ENCODE data around the gene URB1.

URB1 gene

DNA sequence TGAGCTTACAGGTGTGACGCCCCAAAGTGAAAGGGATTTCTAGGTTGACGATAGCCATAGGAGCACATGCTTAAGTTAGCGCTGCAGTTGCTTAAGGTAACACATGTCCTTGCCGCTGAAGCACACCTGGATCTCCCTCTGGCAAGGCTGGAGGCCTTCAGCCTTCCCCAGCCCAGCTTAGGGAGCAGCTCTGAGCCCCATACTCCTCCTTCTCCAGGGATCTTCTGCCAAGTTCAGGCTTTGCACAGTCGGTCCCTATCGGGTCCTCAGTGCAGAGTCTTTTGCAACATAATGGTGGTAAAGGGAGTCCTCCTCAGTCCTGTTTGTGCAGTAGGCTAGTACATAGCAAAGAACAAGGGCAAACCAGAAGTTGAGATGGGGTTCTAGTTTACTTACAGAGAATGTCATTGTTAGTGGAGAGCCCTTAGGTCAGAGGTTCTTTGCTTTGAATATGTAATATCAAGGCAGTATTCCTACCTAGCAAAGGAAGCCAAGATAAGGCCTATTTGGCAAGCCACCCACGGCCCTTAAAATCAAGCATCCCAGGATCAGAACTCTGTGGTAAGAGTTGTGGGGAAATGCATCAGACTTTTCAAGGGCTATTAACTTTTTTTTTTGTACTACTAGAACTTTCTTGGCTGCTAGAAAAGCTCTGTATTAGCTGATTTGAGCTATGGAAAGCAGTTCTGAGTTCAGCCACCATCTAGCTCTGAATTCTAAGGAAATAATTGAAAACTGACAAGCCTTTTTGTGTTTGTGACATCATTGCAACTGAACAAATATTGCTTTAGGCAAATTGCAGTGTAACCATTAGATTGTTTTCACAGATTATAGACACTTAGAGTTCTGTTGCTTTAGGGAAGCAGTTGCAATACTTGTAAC, 21.1 kb upstream of the URB1 start (continued):
- TF ChIP-seq, protein P1, sequence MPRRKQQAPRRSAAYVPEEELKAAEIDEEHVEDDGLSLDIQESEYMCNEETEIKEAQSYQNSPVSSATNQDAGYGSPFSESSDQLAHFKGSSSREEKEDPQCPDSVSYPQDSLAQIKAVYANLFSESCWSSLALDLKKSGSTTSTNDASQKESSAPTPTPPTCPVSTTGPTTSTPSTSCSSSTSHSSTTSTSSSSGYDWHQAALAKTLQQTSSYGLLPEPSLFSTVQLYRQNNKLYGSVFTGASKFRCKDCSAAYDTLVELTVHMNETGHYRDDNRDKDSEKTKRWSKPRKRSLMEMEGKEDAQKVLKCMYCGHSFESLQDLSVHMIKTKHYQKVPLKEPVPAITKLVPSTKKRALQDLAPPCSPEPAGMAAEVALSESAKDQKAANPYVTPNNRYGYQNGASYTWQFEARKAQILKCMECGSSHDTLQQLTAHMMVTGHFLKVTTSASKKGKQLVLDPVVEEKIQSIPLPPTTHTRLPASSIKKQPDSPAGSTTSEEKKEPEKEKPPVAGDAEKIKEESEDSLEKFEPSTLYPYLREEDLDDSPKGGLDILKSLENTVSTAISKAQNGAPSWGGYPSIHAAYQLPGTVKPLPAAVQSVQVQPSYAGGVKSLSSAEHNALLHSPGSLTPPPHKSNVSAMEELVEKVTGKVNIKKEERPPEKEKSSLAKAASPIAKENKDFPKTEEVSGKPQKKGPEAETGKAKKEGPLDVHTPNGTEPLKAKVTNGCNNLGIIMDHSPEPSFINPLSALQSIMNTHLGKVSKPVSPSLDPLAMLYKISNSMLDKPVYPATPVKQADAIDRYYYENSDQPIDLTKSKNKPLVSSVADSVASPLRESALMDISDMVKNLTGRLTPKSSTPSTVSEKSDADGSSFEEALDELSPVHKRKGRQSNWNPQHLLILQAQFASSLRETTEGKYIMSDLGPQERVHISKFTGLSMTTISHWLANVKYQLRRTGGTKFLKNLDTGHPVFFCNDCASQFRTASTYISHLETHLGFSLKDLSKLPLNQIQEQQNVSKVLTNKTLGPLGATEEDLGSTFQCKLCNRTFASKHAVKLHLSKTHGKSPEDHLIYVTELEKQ (tag by site-specific recombination; IDR thresholded peaks at IDR 0.05; ENCODE audit: borderline replicate concordance), result peak; percentile 62; the same call in 1 of the 2 replicates
- no peak for TF ChIP-seq HOXC10 (CRISPR knock-in tag; IDR thresholded peaks at IDR 0.05)
- TF ChIP-seq, protein P2, sequence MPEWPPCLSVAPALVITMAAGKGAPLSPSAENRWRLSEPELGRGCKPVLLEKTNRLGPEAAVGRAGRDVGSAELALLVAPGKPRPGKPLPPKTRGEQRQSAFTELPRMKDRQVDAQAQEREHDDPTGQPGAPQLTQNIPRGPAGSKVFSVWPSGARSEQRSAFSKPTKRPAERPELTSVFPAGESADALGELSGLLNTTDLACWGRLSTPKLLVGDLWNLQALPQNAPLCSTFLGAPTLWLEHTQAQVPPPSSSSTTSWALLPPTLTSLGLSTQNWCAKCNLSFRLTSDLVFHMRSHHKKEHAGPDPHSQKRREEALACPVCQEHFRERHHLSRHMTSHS (tag by site-specific recombination; IDR thresholded peaks at IDR 0.05), result no peak
- TF ChIP-seq ZNF837 (tag by site-specific recombination; IDR thresholded peaks at IDR 0.05), result no peak
- TF ChIP-seq, protein P3, sequence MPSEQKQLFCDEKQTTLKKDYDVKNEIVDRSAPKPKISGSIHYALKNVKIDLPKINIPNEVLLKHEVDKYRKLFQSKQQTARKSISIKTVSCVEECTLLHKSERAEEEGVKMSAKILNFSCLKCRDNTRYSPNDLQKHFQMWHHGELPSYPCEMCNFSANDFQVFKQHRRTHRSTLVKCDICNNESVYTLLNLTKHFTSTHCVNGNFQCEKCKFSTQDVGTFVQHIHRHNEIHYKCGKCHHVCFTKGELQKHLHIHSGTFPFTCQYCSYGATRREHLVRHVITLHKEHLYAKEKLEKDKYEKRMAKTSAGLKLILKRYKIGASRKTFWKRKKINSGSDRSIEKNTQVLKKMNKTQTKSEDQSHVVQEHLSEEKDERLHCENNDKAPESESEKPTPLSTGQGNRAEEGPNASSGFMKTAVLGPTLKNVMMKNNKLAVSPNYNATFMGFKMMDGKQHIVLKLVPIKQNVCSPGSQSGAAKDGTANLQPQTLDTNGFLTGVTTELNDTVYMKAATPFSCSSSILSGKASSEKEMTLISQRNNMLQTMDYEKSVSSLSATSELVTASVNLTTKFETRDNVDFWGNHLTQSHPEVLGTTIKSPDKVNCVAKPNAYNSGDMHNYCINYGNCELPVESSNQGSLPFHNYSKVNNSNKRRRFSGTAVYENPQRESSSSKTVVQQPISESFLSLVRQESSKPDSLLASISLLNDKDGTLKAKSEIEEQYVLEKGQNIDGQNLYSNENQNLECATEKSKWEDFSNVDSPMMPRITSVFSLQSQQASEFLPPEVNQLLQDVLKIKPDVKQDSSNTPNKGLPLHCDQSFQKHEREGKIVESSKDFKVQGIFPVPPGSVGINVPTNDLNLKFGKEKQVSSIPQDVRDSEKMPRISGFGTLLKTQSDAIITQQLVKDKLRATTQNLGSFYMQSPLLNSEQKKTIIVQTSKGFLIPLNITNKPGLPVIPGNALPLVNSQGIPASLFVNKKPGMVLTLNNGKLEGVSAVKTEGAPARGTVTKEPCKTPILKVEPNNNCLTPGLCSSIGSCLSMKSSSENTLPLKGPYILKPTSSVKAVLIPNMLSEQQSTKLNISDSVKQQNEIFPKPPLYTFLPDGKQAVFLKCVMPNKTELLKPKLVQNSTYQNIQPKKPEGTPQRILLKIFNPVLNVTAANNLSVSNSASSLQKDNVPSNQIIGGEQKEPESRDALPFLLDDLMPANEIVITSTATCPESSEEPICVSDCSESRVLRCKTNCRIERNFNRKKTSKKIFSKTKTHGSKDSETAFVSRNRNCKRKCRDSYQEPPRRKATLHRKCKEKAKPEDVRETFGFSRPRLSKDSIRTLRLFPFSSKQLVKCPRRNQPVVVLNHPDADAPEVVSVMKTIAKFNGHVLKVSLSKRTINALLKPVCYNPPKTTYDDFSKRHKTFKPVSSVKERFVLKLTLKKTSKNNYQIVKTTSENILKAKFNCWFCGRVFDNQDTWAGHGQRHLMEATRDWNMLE (tag by site-specific recombination; conservative IDR thresholded peaks at IDR 0.05; ENCODE audit: low read depth), result no peak
- TF ChIP-seq, protein P4, sequence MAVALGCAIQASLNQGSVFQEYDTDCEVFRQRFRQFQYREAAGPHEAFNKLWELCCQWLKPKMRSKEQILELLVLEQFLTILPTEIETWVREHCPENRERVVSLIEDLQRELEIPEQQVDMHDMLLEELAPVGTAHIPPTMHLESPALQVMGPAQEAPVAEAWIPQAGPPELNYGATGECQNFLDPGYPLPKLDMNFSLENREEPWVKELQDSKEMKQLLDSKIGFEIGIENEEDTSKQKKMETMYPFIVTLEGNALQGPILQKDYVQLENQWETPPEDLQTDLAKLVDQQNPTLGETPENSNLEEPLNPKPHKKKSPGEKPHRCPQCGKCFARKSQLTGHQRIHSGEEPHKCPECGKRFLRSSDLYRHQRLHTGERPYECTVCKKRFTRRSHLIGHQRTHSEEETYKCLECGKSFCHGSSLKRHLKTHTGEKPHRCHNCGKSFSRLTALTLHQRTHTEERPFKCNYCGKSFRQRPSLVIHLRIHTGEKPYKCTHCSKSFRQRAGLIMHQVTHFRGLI (tag by site-specific recombination; IDR thresholded peaks at IDR 0.05), result no peak
- no peak for TF ChIP-seq ZNF239 (tag by site-specific recombination; IDR thresholded peaks at IDR 0.05)

DNA sequence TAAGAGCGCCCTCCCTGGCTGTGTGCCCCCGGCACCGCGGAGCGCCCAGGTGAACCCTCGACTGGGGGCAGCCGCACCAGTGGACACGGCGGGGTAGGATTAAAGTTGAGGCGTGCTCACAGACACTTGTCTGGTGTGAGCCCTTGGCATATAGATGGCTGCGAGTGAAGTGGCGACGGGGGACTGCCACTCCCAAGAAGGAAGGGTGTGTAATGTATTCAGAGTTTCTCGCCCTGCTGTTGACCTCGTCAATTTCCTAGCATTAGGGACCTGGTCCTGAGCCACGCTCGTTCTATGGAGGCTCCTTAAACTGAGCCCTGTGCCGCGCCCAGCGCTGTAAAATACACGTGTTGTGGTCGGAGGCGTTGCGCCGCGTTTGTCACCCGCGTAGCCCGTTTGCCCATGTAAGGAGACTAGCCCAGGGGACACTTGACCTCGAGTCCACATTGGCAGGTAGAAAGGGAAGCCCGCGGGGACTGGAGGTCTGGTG, 20.2 kb upstream of the URB1 start:
- no peaks in the 10 kb centered on the region for H3K9me3 ChIP-seq (ENCODE audit: control insufficient read depth, insufficient read depth, low read depth, low read length)
- H3K27ac ChIP-seq (ENCODE audit: extremely low read depth, low read depth, low read length), result peak overlapping the region; percentile 67; the same call in 1 of the 2 replicates
- POLR2A ChIA-PET, result interaction anchor here (0.5 kb wide), 1 partner anchor 314 kb away, joined by 3 read pairs; no protein-coding TSS in a partner anchor
- H3K4me3 ChIP-seq (ENCODE audit: low read depth, low read length), result peak overlapping the region; percentile 1; the same call in 1 of the 2 replicates
- H3K36me3 ChIP-seq (ENCODE audit: control insufficient read depth in 2 of 2, insufficient read depth in 1 of 2, low read length in 2 of 2), result no peaks in the 10 kb centered on the region
- H3K4me1 ChIP-seq (ENCODE audit: control insufficient read depth, insufficient read depth, low read length), result peaks cover 13% of the 10 kb centered on the region
- CTCF ChIA-PET, result interaction anchor here (1.3 to 2.7 kb wide), 3 partner anchors 157 to 188 kb away, joined by 3 to 28 read pairs (median 5); no protein-coding TSS in a partner anchor
- TF ChIP-seq, protein P5, sequence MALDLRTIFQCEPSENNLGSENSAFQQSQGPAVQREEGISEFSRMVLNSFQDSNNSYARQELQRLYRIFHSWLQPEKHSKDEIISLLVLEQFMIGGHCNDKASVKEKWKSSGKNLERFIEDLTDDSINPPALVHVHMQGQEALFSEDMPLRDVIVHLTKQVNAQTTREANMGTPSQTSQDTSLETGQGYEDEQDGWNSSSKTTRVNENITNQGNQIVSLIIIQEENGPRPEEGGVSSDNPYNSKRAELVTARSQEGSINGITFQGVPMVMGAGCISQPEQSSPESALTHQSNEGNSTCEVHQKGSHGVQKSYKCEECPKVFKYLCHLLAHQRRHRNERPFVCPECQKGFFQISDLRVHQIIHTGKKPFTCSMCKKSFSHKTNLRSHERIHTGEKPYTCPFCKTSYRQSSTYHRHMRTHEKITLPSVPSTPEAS (tag by site-specific recombination; IDR thresholded peaks at IDR 0.05), result no peak
- no peak for TF ChIP-seq MZF1 (tag by site-specific recombination; IDR thresholded peaks at IDR 0.05; ENCODE audit: borderline replicate concordance)
- no peak for TF ChIP-seq ZNF174 (tag by site-specific recombination; IDR thresholded peaks at IDR 0.05)
- no peak for TF ChIP-seq ZBTB6 (tag by site-specific recombination; IDR thresholded peaks at IDR 0.05)
- no peak for TF ChIP-seq ZBTB11 (tag by site-specific recombination; conservative IDR thresholded peaks at IDR 0.05; ENCODE audit: low read depth)
- TF ChIP-seq ZNF404 (tag by site-specific recombination; IDR thresholded peaks at IDR 0.05), result no peak
- no peak for TF ChIP-seq ZNF558 (tag by site-specific recombination; IDR thresholded peaks at IDR 0.05)
- no peak for TF ChIP-seq ZNF155 (tag by site-specific recombination; IDR thresholded peaks at IDR 0.05)
- peak; percentile 60 for TF ChIP-seq ZBTB48 (tag by site-specific recombination; IDR thresholded peaks at IDR 0.05)
- no peak for TF ChIP-seq ZNF623 (tag by site-specific recombination; IDR thresholded peaks at IDR 0.05)

All from HEK293 (cell line).